Keratinocyte (primary cell): Measurements from ENCODE around the gene FREM1.

ENCODE experiments used
- CTCF ChIP-seq, 3 experiments: IDR thresholded peaks in 1 of 3; conservative IDR thresholded peaks in 1 of 3; optimal IDR thresholded peaks in 1 of 3; 2 replicates in 2 of 3; 3 replicates in 1 of 3; pipeline versions ENCODE3 to v1.5.1; 2011; ENCODE audit warnings: low read length in 3 of 3, mild to moderate bottlenecking in 3 of 3, moderate library complexity in 2 of 3, control low read depth in 1 of 3, inconsistent platforms in 1 of 3; ENCODE audit not compliant: insufficient read depth in 2 of 3; ENCODE audit errors: extremely low read depth in 1 of 3
- EZH2 ChIP-seq: IDR thresholded peaks from one replicate; pipeline ENCODE4 v1.6.1; 2012; ENCODE audit warnings: inconsistent platforms, mild to moderate bottlenecking, low read length, moderate library complexity

DNA sequence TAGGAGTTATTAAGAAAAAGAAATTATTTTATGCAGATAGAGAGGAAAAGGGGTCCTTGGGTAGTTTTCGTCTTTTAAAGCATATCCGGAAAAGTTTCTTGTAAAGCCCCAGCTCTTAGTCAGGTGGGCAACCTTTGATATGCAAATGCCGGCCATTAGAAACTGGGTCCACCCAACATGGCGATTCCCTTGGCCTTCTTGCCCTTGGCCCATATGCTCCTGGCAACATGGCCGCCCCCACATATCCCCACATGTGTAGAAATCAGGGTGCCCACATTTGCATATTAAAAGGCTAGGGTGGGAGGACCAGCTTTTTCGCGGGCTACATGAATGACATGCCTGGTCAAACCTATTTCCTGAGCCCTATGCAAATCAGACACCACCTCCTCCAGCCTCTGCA is 73.3 kb downstream of the FREM1 start:
- TF ChIP-seq CTCF (optimal IDR thresholded peaks at IDR 0.05 in 1 of 3, IDR thresholded peaks at IDR 0.05 in 1 of 3, conservative IDR thresholded peaks at IDR 0.05 in 1 of 3; ENCODE audit: extremely low read depth in 1 of 3, insufficient read depth in 2 of 3, low read length in 3 of 3) (no peak), EZH2 (no peak)
